ENCODE data around the gene MAP4K2. TPM values are rescaled to one million over a fixed set of nuclear protein-coding genes. Genes with fewer than 3 reads are reported as not detected.

Gene MAP4K2
- total and polyA plus RNA-seq, 2 experiments from 2014 or later: 9.9 to 42.6 TPM

DNA sequence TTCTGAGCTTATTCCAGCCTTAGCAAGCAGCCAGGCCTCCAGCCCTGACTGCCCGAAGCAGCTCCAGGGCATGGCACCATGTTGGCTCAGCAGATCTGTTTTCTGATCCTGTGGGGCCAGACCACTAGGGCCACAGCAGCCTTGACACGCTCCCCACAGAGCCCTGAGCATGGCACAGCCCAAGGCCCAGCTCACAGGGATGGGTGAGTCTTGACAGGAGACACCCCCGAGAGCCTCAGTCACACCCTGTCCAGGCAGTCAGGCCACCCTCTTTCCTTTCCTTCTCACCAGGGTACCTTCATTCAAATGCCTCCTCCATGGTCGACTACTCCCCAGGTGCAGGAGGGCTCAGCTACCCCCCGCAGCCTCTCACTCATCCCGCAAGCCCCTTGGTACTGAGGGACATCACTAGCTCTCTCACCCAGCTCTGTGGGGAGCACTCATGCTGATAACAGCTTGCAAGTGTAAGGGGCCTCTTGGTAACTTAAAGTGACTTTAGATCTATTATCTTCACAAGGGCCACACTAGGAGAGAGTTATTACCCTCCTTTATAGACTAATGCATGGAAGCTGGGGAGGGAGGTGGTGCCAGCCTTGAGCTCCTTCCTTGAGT lies 45.3 kb upstream of the MAP4K2 start:
- H3F3A ChIP-seq (replicated peaks; ENCODE audit: low read depth): no peaks in the 10 kb centered on the region
- no peaks in the 10 kb centered on the region for H3K36me3 ChIP-seq (ENCODE audit: insufficient read depth)
- peak overlapping the region; percentile 78; the same call in 1 of the 2 replicates for H2AFZ ChIP-seq
- no peak overlapping the region for H3K4me2 ChIP-seq
- no peak overlapping the region for H3K27ac ChIP-seq (ENCODE audit: low read depth)
- no peaks in the 10 kb centered on the region for H3K36me3 Mint-ChIP-seq (ENCODE audit: low read depth)
- H3K4me1 Mint-ChIP-seq: peaks cover 27% of the 10 kb centered on the region
- no peak overlapping the region for H3K4me3 ChIP-seq
- ATAC-seq (no peak), DNase-seq (ENCODE audit: low spot score) (no peak)
- TF ChIP-seq NANOG (IDR thresholded peaks at IDR 0.05; ENCODE audit: borderline replicate concordance): no peak
- no peak for TF ChIP-seq ZNF462 (CRISPR knock-in tag; IDR thresholded peaks at IDR 0.05)
- no peak for TF ChIP-seq CTCF (conservative IDR thresholded peaks at IDR 0.05; ENCODE audit: low read depth in 2 of 2)
- no peak for TF ChIP-seq EZH2phosphoT487 (IDR thresholded peaks at IDR 0.05; ENCODE audit: unreplicated experiment)
- no peak for TF ChIP-seq JUNB (IDR thresholded peaks at IDR 0.05; ENCODE audit: unreplicated experiment)
- TF ChIP-seq, protein P1, sequence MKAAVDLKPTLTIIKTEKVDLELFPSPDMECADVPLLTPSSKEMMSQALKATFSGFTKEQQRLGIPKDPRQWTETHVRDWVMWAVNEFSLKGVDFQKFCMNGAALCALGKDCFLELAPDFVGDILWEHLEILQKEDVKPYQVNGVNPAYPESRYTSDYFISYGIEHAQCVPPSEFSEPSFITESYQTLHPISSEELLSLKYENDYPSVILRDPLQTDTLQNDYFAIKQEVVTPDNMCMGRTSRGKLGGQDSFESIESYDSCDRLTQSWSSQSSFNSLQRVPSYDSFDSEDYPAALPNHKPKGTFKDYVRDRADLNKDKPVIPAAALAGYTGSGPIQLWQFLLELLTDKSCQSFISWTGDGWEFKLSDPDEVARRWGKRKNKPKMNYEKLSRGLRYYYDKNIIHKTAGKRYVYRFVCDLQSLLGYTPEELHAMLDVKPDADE (IDR thresholded peaks at IDR 0.05): no peak
- TF ChIP-seq STAT1 (IDR thresholded peaks at IDR 0.05; ENCODE audit: unreplicated experiment): no peak
- no peak for TF ChIP-seq ZNF114 (CRISPR knock-in tag; IDR thresholded peaks at IDR 0.05)
- TF ChIP-seq, protein P2, sequence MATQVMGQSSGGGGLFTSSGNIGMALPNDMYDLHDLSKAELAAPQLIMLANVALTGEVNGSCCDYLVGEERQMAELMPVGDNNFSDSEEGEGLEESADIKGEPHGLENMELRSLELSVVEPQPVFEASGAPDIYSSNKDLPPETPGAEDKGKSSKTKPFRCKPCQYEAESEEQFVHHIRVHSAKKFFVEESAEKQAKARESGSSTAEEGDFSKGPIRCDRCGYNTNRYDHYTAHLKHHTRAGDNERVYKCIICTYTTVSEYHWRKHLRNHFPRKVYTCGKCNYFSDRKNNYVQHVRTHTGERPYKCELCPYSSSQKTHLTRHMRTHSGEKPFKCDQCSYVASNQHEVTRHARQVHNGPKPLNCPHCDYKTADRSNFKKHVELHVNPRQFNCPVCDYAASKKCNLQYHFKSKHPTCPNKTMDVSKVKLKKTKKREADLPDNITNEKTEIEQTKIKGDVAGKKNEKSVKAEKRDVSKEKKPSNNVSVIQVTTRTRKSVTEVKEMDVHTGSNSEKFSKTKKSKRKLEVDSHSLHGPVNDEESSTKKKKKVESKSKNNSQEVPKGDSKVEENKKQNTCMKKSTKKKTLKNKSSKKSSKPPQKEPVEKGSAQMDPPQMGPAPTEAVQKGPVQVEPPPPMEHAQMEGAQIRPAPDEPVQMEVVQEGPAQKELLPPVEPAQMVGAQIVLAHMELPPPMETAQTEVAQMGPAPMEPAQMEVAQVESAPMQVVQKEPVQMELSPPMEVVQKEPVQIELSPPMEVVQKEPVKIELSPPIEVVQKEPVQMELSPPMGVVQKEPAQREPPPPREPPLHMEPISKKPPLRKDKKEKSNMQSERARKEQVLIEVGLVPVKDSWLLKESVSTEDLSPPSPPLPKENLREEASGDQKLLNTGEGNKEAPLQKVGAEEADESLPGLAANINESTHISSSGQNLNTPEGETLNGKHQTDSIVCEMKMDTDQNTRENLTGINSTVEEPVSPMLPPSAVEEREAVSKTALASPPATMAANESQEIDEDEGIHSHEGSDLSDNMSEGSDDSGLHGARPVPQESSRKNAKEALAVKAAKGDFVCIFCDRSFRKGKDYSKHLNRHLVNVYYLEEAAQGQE (IDR thresholded peaks at IDR 0.05; ENCODE audit: unreplicated experiment): no peak
- no peak for TF ChIP-seq EZH2 (IDR thresholded peaks at IDR 0.05; ENCODE audit: low read depth, unreplicated experiment)
- H3K9me2 ChIP-seq (ENCODE audit: insufficient read depth): no peaks in the 10 kb centered on the region
- no peaks in the 10 kb centered on the region for H4K20me1 ChIP-seq (replicated peaks; ENCODE audit: insufficient read depth)
- H3K79me2 ChIP-seq (replicated peaks; ENCODE audit: insufficient read depth): no peaks in the 10 kb centered on the region
- H3K4me3 Mint-ChIP-seq: no peak overlapping the region
- H3K4me1 ChIP-seq (ENCODE audit: insufficient read depth): peaks cover 9% of the 10 kb centered on the region
- H3K9me3 Mint-ChIP-seq: no peaks in the 10 kb centered on the region
- H3K27ac Mint-ChIP-seq: no peak overlapping the region
- H3K27me3 Mint-ChIP-seq (ENCODE audit: insufficient read depth, low read depth, poor library complexity): peaks cover 15% of the 10 kb centered on the region
- no peaks in the 10 kb centered on the region for H3K27me3 ChIP-seq (ENCODE audit: insufficient read depth)
